Lower lobe of right lung (tissue), 2 donors: ENCODE data around the gene RFX3. TPM values are rescaled to one million over a fixed set of nuclear protein-coding genes. Genes with fewer than 3 reads are reported as not detected.

Source experiments
- ATAC-seq, 2 donors: fragments of 200-7000 bp; cut with Tn5 transposase; one replicate each; pipeline ENCODE4 v1.9.1; 2020 to 2022; ENCODE audit warnings: mild to moderate bottlenecking in 2 of 2, moderate library complexity in 2 of 2
- DNase-seq: peaks from one replicate; pipeline ENCODE4 v3.0.0-alpha.2; 2020
- H3K27ac ChIP-seq: fragments of 200-600 bp; one replicate; pipeline ENCODE4 v1.8.0; 2022
- H3K27me3 ChIP-seq: fragments of 200-600 bp; one replicate; pipeline ENCODE4 v1.8.0; 2022; ENCODE audit warnings: low read depth
- H3K36me3 ChIP-seq: fragments of 200-600 bp; one replicate; pipeline ENCODE4 v1.8.0; 2022; ENCODE audit warnings: mild to moderate bottlenecking
- H3K4me1 ChIP-seq: fragments of 200-600 bp; one replicate; pipeline ENCODE4 v1.8.0; 2022
- H3K4me3 ChIP-seq: fragments of 200-600 bp; one replicate; pipeline ENCODE4 v1.8.0; 2022; ENCODE audit warnings: mild to moderate bottlenecking
- H3K9me3 ChIP-seq: fragments of 200-600 bp; one replicate; pipeline ENCODE4 v1.8.0; 2022
- intact Hi-C: fragments of 100-400 bp; cut with DNase I; formaldehyde crosslinking; loops from one replicate; pipeline ENCODE4 v1.11.0; 2022
- total RNA-seq: library from RNA; stranded (reverse); fragmentation: NEBNext Ultra II Directional; extraction: Animal tissue kit (Norgen Biotek cat#: 25700); gene quantifications from one replicate; pipeline ENCODE4 v1.2.1, GENCODE V29; 2021
- TF ChIP-seq, protein P1 (sequence below): fragments of 200-600 bp; IDR thresholded peaks from one replicate; pipeline ENCODE4 v1.8.0; 2022; ENCODE audit warnings: antibody characterized with exemption, mild to moderate bottlenecking
- donor health status: DM: no; HTN: yes; CAD: no; lungs with severe emphysema.

Gene RFX3
- total RNA-seq, 1 donor from 2014 or later = 25.4 TPM

DNA sequence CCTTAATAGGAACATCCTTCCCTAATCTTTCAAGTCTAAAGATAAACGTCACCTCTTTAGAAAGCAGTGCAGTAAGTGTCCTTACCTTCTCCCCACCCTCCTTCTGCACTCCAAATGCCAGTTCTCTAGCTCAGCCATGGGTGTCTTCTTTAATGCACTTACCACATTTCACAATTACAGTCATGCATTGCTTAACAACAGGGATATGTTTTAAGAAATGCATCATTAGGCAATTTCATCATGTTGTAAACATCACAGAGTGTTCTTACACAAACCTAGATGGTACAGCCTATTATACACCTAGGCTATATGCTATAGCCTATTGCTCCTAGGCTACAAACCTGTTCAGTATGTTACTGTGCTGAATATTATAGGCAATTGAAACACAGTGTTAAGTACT is 91.2 kb downstream of the RFX3 start:
- TF ChIP-seq, protein P1, sequence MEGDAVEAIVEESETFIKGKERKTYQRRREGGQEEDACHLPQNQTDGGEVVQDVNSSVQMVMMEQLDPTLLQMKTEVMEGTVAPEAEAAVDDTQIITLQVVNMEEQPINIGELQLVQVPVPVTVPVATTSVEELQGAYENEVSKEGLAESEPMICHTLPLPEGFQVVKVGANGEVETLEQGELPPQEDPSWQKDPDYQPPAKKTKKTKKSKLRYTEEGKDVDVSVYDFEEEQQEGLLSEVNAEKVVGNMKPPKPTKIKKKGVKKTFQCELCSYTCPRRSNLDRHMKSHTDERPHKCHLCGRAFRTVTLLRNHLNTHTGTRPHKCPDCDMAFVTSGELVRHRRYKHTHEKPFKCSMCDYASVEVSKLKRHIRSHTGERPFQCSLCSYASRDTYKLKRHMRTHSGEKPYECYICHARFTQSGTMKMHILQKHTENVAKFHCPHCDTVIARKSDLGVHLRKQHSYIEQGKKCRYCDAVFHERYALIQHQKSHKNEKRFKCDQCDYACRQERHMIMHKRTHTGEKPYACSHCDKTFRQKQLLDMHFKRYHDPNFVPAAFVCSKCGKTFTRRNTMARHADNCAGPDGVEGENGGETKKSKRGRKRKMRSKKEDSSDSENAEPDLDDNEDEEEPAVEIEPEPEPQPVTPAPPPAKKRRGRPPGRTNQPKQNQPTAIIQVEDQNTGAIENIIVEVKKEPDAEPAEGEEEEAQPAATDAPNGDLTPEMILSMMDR = no peak
- no peak for DNase-seq
- ATAC-seq = peak; percentile 70 to 72
- H3K27ac ChIP-seq = no peak overlapping the region
- intact Hi-C loops = loop anchor here (10.0 kb wide), 1 partner anchor 190 kb away; no protein-coding TSS in a partner anchor
- no peaks in the 10 kb centered on the region for H3K9me3 ChIP-seq
- H3K4me3 ChIP-seq = no peak overlapping the region
- no peaks in the 10 kb centered on the region for H3K4me1 ChIP-seq
- no peaks in the 10 kb centered on the region for H3K36me3 ChIP-seq
- no peaks in the 10 kb centered on the region for H3K27me3 ChIP-seq

DNA sequence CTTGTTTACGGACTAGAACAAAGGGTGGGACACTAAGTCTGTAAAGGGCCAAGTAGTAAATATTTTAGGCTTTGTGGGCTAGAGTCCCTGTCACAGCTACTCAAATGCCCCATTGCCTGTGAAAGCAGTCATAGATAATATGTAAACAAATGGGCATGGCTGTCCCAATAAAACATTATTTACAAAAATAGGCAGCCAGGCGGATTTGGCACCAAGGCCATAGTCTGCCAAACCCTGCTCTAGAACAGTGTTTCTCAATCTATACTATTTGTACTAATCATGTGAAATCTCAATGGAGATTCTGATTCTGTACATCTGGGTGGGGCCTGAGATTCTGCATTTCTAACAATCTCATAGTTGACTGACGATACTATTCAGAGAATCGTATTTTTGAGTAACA is 92.0 kb downstream of the RFX3 start:
- DNase-seq (no peak), ATAC-seq (no peak)
- TF ChIP-seq, protein P1 = no peak
- no peak overlapping the region for H3K4me3 ChIP-seq
- no peaks in the 10 kb centered on the region for H3K36me3 ChIP-seq
- intact Hi-C loops = loop anchor here (10.0 kb wide), 1 partner anchor 189 kb away; no protein-coding TSS in a partner anchor
- H3K9me3 ChIP-seq = no peaks in the 10 kb centered on the region
- H3K4me1 ChIP-seq = no peaks in the 10 kb centered on the region
- H3K27me3 ChIP-seq = no peaks in the 10 kb centered on the region
- no peak overlapping the region for H3K27ac ChIP-seq

DNA sequence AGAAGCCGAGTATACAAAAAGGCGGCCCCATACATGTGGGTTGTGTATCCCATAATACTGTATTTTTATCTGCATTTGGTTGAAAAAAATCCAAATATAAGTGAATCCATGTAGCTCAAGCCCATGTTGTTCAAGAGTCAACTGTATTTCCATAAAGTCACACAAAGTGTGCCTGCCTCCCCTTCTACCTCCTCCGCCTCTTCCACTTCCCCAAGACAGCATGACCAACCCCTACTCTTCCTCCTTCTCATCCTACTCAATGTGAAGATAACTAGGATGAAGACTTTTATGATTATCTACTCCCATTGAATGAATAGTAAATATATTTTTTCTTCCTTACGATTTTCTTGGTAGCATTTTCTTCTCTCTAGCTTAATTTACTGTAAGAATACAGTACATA is 92.7 kb downstream of the RFX3 start:
- H3K4me3 ChIP-seq = no peak overlapping the region
- H3K27me3 ChIP-seq = no peaks in the 10 kb centered on the region
- TF ChIP-seq, protein P1 = no peak
- intact Hi-C loops = loop anchor here (10.0 kb wide), 1 partner anchor 188 kb away; no protein-coding TSS in a partner anchor
- peak in 1 of 2 donors; percentile 46 for ATAC-seq
- no peak for DNase-seq
- H3K9me3 ChIP-seq = no peaks in the 10 kb centered on the region
- H3K36me3 ChIP-seq = no peaks in the 10 kb centered on the region
- no peaks in the 10 kb centered on the region for H3K4me1 ChIP-seq
- H3K27ac ChIP-seq = no peak overlapping the region

DNA sequence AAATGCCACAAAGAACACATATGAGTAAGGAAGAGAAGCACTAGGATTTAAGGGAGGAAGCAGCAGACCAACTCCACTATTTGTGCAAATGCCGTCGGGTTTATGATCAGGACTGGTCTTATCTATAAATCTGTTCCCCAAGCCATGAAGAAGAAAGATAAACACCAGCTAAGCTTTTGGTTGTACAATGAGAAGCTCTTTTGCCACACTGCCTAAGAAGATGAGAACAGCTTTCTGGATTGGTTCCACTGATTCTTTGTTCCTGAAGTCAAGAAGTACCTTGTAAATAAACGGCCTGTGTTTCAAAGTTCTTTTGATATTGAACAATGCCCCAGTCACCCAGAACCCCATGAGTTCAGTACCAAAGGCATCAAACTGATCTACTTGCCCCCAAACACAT is 93.9 kb downstream of the RFX3 start:
- Histone ChIP-seq H3K4me1 (no peaks in the 10 kb centered on the region), H3K27ac (no peak overlapping the region), H3K9me3 (no peaks in the 10 kb centered on the region), H3K4me3 (no peak overlapping the region), H3K27me3 (no peaks in the 10 kb centered on the region), H3K36me3 (no peaks in the 10 kb centered on the region)
- TF ChIP-seq, protein P1 = no peak
- intact Hi-C loops = loop anchor here (10.0 kb wide), 1 partner anchor 187 kb away; no protein-coding TSS in a partner anchor
- no peak for DNase-seq
- ATAC-seq = no peak

DNA sequence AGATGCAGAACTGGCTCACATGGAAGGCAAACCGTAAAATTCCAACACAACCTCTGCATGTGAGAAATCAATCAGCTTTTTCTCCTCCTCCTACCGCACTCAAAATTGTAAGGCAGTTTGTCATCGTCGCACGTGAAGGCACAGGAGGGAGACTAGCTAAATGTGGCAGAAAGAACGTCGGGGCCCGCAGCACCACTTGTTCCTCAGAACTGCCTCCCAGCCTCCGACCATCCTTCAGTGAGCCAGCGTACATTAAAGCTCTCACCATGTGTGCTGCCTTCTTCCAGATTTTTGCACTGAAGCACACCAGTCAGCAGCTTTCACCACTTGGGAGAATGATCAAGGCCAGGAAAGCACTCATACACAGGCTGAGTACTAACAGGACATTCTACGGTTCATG is 105.9 kb downstream of the RFX3 start:
- Histone ChIP-seq H3K9me3 (no peaks in the 10 kb centered on the region), H3K4me3 (no peak overlapping the region), H3K27me3 (no peaks in the 10 kb centered on the region), H3K4me1 (no peaks in the 10 kb centered on the region), H3K36me3 (no peaks in the 10 kb centered on the region), H3K27ac (no peak overlapping the region)
- TF ChIP-seq, protein P1 = no peak
- intact Hi-C loops = no loop called here
- ATAC-seq (no peak), DNase-seq (no peak)
